SK-N-SH treated with all-trans-retinoic acid at 6 μM for 48 hours (cell line): ENCODE data around the gene TNNC2.
A peak's percentile ranks its signal among the peaks of the same experiment; 100 is the strongest.

Experiments used
- ATAC-seq: fragments of 200-7000 bp; cut with Tn5 transposase; 3 replicates; pipeline ENCODE4 v1.9.1; 2020; ENCODE audit warnings: mild to moderate bottlenecking, moderate library complexity
- BACH2 ChIP-seq: fragments of 250-450 bp; sonication (Bioruptor Pico); IDR thresholded peaks from 2 replicates; pipeline ENCODE4 v1.9.0; 2021; ENCODE audit warnings: mild to moderate bottlenecking, borderline replicate concordance
- CSDC2 ChIP-seq: fragments of 250-450 bp; sonication (Bioruptor Pico); IDR thresholded peaks from 2 replicates; pipeline ENCODE4 v1.5.0; 2020; ENCODE audit warnings: mild to moderate bottlenecking, moderate library complexity
- ESRRG ChIP-seq: fragments of 250-450 bp; sonication (Bioruptor Pico); IDR thresholded peaks from 2 replicates; pipeline ENCODE4 v1.6.1; 2021; ENCODE audit warnings: mild to moderate bottlenecking
- GLIS3 ChIP-seq: fragments of 250-450 bp; sonication (Bioruptor Pico); IDR thresholded peaks from 2 replicates; pipeline ENCODE4 v1.5.0; 2020; ENCODE audit warnings: mild to moderate bottlenecking, moderate library complexity
- ISL1 ChIP-seq: fragments of 250-450 bp; sonication (Bioruptor Pico); IDR thresholded peaks from 2 replicates; pipeline ENCODE4 v2.1.2; 2022; ENCODE audit warnings: mild to moderate bottlenecking, moderate library complexity
- OSR1 ChIP-seq: fragments of 250-450 bp; sonication (Bioruptor Pico); IDR thresholded peaks from 2 replicates; pipeline ENCODE4 v1.8.0; 2022; ENCODE audit warnings: moderate library complexity, mild to moderate bottlenecking, inconsistent platforms
- SNAI2 ChIP-seq: fragments of 250-450 bp; sonication (Bioruptor Pico); IDR thresholded peaks from 2 replicates; pipeline ENCODE4 v1.5.0; 2020; ENCODE audit warnings: mild to moderate bottlenecking, moderate library complexity
- TOX ChIP-seq: fragments of 250-450 bp; sonication (Bioruptor Pico); IDR thresholded peaks from 2 replicates; pipeline ENCODE4 v1.8.0; 2021; ENCODE audit warnings: mild to moderate bottlenecking, moderate library complexity, borderline replicate concordance
- ZC3H10 ChIP-seq: fragments of 250-450 bp; sonication (Bioruptor Pico); IDR thresholded peaks from 2 replicates; pipeline ENCODE4 v1.5.1; 2021; ENCODE audit warnings: mild to moderate bottlenecking, moderate library complexity
- ZFP3 ChIP-seq: fragments of 250-450 bp; sonication (Bioruptor Pico); IDR thresholded peaks from 2 replicates; pipeline ENCODE4 v1.5.0; 2020; ENCODE audit warnings: mild to moderate bottlenecking, moderate library complexity
- ZNF70 ChIP-seq: fragments of 450-650 bp; formaldehyde crosslinking; IDR thresholded peaks from 2 replicates; pipeline ENCODE4 v1.5.0; 2020; ENCODE audit warnings: mild to moderate bottlenecking, moderate library complexity
- ZNF8 ChIP-seq: fragments of 450-650 bp; formaldehyde crosslinking; IDR thresholded peaks from 2 replicates; pipeline ENCODE4 v1.5.0; 2020; ENCODE audit warnings: mild to moderate bottlenecking, moderate library complexity
- TF ChIP-seq, protein P1 (sequence below): fragments of 250-450 bp; sonication (Bioruptor Pico); IDR thresholded peaks from 2 replicates; pipeline ENCODE4 v1.8.0; 2020; ENCODE audit warnings: mild to moderate bottlenecking, moderate library complexity, borderline replicate concordance
- TF ChIP-seq, protein P2 (sequence below): fragments of 250-450 bp; sonication (Bioruptor Pico); IDR thresholded peaks from 2 replicates; pipeline ENCODE4 v1.8.0; 2021; ENCODE audit warnings: low read depth, mild to moderate bottlenecking, moderate library complexity, borderline replicate concordance
- TF ChIP-seq, protein P3 (sequence below): fragments of 250-450 bp; sonication (Bioruptor Pico); IDR thresholded peaks from 2 replicates; pipeline ENCODE4 v1.5.1; 2021; ENCODE audit warnings: mild to moderate bottlenecking, moderate library complexity
- TF ChIP-seq, protein P4 (sequence below): fragments of 250-450 bp; sonication (Bioruptor Pico); IDR thresholded peaks from 2 replicates; pipeline ENCODE4 v1.5.1; 2020; ENCODE audit warnings: low read depth, mild to moderate bottlenecking, moderate library complexity
- TF ChIP-seq, protein P5 (sequence below): fragments of 250-450 bp; sonication (Bioruptor Pico); IDR thresholded peaks from 2 replicates; pipeline ENCODE4 v1.5.0; 2020; ENCODE audit warnings: mild to moderate bottlenecking, moderate library complexity

TNNC2 gene

DNA sequence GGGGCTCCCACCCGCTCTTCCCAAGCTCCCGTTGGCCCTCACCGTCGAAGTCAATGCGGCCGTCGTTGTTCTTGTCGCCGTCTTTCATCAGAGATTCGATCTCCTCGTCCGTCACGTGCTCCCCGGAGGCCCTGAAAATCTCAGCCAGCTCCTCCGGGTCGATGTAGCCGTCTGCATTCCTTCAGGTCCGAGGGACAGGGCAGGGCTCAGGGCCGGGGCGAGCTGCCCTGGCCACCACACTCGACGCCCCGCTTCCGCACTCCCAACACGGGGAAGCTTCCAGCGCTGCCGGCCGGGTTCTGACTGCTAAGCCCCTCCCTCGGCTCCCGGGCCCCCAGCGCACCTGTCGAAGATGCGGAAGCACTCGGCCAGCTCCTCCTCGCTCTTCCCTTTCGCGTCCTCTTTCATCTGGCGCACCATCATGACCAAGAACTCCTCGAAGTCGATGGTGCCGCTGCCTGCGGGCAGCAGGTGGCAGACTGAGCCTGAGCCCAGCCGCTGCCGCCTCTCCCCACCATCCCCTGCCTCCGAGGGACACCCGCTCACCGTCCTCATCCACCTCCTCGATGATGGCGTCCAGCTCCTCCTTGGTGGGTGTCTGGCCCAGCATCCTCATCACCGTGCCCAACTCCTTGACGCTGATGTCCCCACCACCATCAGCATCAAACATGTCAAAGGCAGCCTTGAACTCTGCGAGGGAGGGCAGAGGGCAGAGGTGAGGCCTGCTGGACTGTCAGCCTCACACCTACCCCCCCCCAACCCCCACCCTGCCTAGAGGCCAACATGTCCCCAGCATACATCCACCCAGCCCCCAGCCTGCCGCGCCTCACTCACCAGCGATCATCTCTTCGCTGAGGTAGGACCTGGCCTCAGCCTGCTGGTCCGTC is 2.9 kb downstream of the TNNC2 start:
- no peak for ATAC-seq

DNA sequence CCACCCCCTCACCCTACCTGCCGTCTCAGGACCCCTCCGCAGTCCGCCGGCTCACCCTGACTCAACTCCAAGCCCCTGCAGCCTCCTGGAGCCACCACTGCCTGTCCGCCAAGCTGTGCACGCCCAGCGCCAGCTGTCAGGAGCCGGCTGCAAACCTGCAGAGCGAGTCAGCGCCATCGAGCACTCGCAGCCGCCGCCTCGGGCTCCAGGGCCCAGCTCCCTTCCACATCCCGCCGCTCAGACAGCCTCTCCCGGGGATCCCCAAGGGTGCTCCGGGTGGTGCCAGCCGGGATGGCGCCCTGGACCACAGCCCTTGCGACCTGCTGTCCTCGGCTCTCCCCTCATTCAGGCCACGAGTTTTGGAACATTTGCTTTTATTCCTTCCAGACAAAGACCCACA is 4.3 kb downstream of the TNNC2 start:
- ATAC-seq = peak; percentile 75
- TF ChIP-seq ZC3H10 (CRISPR knock-in tag) (no peak), ZNF70 (CRISPR knock-in tag) (no peak), SNAI2 (CRISPR knock-in tag) (no peak), ZFP3 (no peak), GLIS3 (no peak), ZNF8 (CRISPR knock-in tag) (no peak), BACH2 (CRISPR knock-in tag) (no peak), ISL1 (no peak)
- TF ChIP-seq, protein P1, sequence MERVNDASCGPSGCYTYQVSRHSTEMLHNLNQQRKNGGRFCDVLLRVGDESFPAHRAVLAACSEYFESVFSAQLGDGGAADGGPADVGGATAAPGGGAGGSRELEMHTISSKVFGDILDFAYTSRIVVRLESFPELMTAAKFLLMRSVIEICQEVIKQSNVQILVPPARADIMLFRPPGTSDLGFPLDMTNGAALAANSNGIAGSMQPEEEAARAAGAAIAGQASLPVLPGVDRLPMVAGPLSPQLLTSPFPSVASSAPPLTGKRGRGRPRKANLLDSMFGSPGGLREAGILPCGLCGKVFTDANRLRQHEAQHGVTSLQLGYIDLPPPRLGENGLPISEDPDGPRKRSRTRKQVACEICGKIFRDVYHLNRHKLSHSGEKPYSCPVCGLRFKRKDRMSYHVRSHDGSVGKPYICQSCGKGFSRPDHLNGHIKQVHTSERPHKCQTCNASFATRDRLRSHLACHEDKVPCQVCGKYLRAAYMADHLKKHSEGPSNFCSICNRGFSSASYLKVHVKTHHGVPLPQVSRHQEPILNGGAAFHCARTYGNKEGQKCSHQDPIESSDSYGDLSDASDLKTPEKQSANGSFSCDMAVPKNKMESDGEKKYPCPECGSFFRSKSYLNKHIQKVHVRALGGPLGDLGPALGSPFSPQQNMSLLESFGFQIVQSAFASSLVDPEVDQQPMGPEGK = no peak
- TF ChIP-seq, protein P2, sequence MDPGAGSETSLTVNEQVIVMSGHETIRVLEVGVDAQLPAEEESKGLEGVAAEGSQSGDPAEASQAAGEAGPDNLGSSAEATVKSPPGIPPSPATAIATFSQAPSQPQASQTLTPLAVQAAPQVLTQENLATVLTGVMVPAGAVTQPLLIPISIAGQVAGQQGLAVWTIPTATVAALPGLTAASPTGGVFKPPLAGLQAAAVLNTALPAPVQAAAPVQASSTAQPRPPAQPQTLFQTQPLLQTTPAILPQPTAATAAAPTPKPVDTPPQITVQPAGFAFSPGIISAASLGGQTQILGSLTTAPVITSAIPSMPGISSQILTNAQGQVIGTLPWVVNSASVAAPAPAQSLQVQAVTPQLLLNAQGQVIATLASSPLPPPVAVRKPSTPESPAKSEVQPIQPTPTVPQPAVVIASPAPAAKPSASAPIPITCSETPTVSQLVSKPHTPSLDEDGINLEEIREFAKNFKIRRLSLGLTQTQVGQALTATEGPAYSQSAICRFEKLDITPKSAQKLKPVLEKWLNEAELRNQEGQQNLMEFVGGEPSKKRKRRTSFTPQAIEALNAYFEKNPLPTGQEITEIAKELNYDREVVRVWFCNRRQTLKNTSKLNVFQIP (CRISPR knock-in tag) = no peak
- TF ChIP-seq, protein P3, sequence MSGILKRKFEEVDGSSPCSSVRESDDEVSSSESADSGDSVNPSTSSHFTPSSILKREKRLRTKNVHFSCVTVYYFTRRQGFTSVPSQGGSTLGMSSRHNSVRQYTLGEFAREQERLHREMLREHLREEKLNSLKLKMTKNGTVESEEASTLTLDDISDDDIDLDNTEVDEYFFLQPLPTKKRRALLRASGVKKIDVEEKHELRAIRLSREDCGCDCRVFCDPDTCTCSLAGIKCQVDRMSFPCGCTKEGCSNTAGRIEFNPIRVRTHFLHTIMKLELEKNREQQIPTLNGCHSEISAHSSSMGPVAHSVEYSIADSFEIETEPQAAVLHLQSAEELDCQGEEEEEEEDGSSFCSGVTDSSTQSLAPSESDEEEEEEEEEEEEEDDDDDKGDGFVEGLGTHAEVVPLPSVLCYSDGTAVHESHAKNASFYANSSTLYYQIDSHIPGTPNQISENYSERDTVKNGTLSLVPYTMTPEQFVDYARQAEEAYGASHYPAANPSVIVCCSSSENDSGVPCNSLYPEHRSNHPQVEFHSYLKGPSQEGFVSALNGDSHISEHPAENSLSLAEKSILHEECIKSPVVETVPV (CRISPR knock-in tag) = no peak
- TF ChIP-seq, protein P4, sequence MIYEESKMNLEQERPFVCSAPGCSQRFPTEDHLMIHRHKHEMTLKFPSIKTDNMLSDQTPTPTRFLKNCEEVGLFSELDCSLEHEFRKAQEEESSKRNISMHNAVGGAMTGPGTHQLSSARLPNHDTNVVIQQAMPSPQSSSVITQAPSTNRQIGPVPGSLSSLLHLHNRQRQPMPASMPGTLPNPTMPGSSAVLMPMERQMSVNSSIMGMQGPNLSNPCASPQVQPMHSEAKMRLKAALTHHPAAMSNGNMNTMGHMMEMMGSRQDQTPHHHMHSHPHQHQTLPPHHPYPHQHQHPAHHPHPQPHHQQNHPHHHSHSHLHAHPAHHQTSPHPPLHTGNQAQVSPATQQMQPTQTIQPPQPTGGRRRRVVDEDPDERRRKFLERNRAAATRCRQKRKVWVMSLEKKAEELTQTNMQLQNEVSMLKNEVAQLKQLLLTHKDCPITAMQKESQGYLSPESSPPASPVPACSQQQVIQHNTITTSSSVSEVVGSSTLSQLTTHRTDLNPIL (CRISPR knock-in tag) = no peak
- TF ChIP-seq, protein P5, sequence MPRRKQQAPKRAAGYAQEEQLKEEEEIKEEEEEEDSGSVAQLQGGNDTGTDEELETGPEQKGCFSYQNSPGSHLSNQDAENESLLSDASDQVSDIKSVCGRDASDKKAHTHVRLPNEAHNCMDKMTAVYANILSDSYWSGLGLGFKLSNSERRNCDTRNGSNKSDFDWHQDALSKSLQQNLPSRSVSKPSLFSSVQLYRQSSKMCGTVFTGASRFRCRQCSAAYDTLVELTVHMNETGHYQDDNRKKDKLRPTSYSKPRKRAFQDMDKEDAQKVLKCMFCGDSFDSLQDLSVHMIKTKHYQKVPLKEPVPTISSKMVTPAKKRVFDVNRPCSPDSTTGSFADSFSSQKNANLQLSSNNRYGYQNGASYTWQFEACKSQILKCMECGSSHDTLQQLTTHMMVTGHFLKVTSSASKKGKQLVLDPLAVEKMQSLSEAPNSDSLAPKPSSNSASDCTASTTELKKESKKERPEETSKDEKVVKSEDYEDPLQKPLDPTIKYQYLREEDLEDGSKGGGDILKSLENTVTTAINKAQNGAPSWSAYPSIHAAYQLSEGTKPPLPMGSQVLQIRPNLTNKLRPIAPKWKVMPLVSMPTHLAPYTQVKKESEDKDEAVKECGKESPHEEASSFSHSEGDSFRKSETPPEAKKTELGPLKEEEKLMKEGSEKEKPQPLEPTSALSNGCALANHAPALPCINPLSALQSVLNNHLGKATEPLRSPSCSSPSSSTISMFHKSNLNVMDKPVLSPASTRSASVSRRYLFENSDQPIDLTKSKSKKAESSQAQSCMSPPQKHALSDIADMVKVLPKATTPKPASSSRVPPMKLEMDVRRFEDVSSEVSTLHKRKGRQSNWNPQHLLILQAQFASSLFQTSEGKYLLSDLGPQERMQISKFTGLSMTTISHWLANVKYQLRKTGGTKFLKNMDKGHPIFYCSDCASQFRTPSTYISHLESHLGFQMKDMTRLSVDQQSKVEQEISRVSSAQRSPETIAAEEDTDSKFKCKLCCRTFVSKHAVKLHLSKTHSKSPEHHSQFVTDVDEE = no peak
- TF ChIP-seq, all 23 proteins: peak for 0

More for the DNA sequence above, 2.9 kb downstream of the TNNC2 start:
- TF ChIP-seq, protein P5 = no peak
- TF ChIP-seq, protein P2 (CRISPR knock-in tag) = no peak

DNA sequence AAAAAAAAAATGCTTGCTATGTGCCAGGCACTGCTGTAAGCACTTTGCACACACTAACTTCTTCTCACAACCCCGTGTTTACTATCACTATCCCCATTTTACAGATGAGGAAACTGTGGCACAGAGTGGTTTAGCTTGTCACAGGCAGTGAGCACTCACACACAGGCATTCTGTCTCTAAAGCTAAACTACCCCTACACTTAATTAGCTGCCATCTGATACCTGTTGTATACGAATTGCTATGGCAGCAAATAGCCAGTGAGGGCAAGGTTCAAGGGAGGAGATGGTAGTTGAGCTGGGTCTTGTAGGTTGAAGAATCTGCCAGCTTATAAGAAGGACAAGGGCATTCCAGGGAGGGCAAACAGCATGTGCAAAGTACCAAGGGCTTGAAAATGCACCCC is 5.2 kb downstream of the TNNC2 start:
- ATAC-seq = no peak
- TF ChIP-seq OSR1 (CRISPR knock-in tag) = no peak
- no peak for TF ChIP-seq ZFP3
- no peak for TF ChIP-seq TOX (CRISPR knock-in tag)
- TF ChIP-seq, protein P4 (CRISPR knock-in tag) = no peak
- TF ChIP-seq ISL1 = no peak
- TF ChIP-seq ZNF8 (CRISPR knock-in tag) = no peak
- no peak for TF ChIP-seq ZNF70 (CRISPR knock-in tag)
- TF ChIP-seq ESRRG = no peak
- TF ChIP-seq, protein P1 = no peak
- TF ChIP-seq CSDC2 (CRISPR knock-in tag) = no peak
